K562 (cell line): ENCODE measurements around the gene ZBTB9.

Source experiments
- NBN ChIP-seq: fragments of 450-650 bp; IDR thresholded peaks from 2 replicates; pipeline ENCODE4 v1.6.1; 2016; ENCODE audit warnings: low read depth, mild to moderate bottlenecking
- SOX6 ChIP-seq: fragments of 450-650 bp; IDR thresholded peaks from 2 replicates; pipeline ENCODE4 v1.6.1; 2014; ENCODE audit warnings: mild to moderate bottlenecking
- ZNF695 ChIP-seq: fragments of 450-650 bp; formaldehyde crosslinking; IDR thresholded peaks from 2 replicates; pipeline ENCODE4 v1.4.0; 2020; ENCODE audit warnings: mild to moderate bottlenecking, moderate library complexity

DNA sequence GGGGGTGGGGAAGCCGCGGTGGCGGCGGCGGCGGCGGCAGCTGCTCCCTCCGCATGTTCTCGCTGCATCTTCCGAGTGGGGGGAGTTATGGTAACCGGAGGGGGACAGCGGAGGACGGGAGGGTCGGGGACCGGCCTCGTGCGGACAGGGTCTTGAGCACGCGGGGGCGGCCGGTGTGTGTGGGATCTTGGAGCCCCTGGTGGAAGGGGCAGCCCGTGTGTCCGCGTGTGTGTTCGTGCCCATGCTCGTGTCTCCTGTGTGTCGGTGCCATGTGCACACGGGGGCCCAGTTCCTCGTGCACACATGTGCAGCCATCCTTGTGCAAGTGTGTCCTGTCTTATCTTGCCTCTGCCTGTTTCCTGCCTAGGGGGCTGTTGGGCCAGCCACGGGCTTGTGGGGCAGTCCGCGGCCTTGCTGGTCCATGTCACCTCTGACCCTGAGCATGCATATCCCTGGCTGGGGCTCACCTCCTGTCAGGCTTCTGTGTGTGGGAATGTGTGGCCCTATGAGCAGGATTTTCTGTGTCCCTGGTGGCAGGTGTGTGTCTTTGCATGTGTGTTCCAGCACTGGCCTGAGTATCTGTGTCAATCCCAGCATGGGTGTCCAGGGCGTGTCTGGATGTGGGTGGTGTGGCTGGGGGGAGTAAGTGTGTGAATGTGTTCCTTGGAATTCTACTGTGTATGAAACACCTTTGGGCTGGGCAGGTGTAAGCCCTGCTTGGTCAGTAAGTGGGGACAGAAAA, 26.0 kb upstream of the ZBTB9 start:
- TF ChIP-seq SOX6: no peak
- no peak for TF ChIP-seq ZNF695 (CRISPR knock-in tag)
- TF ChIP-seq NBN: no peak
